LNCaP clone FGC (cell line): ENCODE measurements around the gene TRHDE.
A peak's percentile ranks its signal among the peaks of the same experiment; 100 is the strongest.

Experiments
- DNase-seq: peaks from one replicate; pipeline ENCODE4 v3.0.0-alpha.2; 2011; ENCODE audit warnings: low read depth
- H3K4me3 ChIP-seq: 2 replicates; pipeline ENCODE4 v1.5.1; 2011; ENCODE audit warnings: mild to moderate bottlenecking, low read depth, low read length, control low read depth
- CTCF ChIP-seq: IDR thresholded peaks from 2 replicates; pipeline ENCODE4 v1.5.1; 2012; ENCODE audit warnings: mild to moderate bottlenecking; ENCODE audit not compliant: control insufficient read depth, insufficient read depth; ENCODE audit errors: extremely low read depth

The TRHDE gene

GRCh38 chr12:72346363-72346944 lies 74.3 kb downstream of the TRHDE start:
- peak; percentile 75 for TF ChIP-seq CTCF
- peak; percentile 72 for DNase-seq
- no peak overlapping the region for H3K4me3 ChIP-seq

- no peak for TF ChIP-seq CTCF
- DNase-seq, result no peak
- no peak overlapping the region for H3K4me3 ChIP-seq
These were observed 77.3 kb downstream of the TRHDE start for GRCh38 chr12:72349491-72349890.

GRCh38 chr12:72359416-72359815 lies 87.2 kb downstream of the TRHDE start:
- no peak for TF ChIP-seq CTCF
- no peak for DNase-seq

GRCh38 chr12:72365151-72365550 lies 93.0 kb downstream of the TRHDE start:
- H3K4me3 ChIP-seq, result no peak overlapping the region
- no peak for DNase-seq
- TF ChIP-seq CTCF, result no peak

More at GRCh38 chr12:72359416-72359815, 87.2 kb downstream of the TRHDE start:
- H3K4me3 ChIP-seq, result no peak overlapping the region

GRCh38 chr12:72366255-72366654 lies 94.1 kb downstream of the TRHDE start:
- no peak for DNase-seq

GRCh38 chr12:72368298-72368697 lies 96.1 kb downstream of the TRHDE start:
- no peak for TF ChIP-seq CTCF
- no peak for DNase-seq
- H3K4me3 ChIP-seq, result no peak overlapping the region

More at GRCh38 chr12:72366255-72366654, 94.1 kb downstream of the TRHDE start:
- H3K4me3 ChIP-seq, result no peak overlapping the region
- no peak for TF ChIP-seq CTCF
